Smooth muscle cell (in vitro differentiated cells): ENCODE data around the gene PIGBOS1. TPM values are rescaled to one million over a fixed set of nuclear protein-coding genes. Genes with fewer than 3 reads are reported as not detected.

Source experiments
- DNase-seq: peaks from one replicate; lab custom pipeline; 2025; ENCODE audit not compliant: unreplicated experiment; lab: John Stamatoyannopoulos, UW
- H2AFZ ChIP-seq: fragments of 200-600 bp; sonication (generic); 2 replicates; pipeline ENCODE4 v1.6.0; 2016; ENCODE audit warnings: antibody characterized with exemption, low read depth, mild to moderate bottlenecking
- H3F3A ChIP-seq: fragments of 200-600 bp; sonication (generic); 2 replicates; pipeline ENCODE4 v1.6.0; 2017; ENCODE audit warnings: antibody characterized with exemption, low read depth
- H3K27ac ChIP-seq: fragments of 200-600 bp; sonication (generic); 2 replicates; pipeline ENCODE4 v1.5.1; 2016; ENCODE audit warnings: low read depth, mild to moderate bottlenecking
- H3K27me3 ChIP-seq: fragments of 200-600 bp; sonication (generic); 2 replicates; pipeline ENCODE4 v1.6.1; 2016; ENCODE audit warnings: low read depth, mild to moderate bottlenecking
- H3K36me3 ChIP-seq: fragments of 200-600 bp; sonication (generic); 2 replicates; pipeline ENCODE4 v1.5.1; 2016; ENCODE audit warnings: low read depth
- H3K4me1 ChIP-seq: fragments of 200-600 bp; sonication (generic); 2 replicates; pipeline ENCODE4 v1.5.1; 2016; ENCODE audit warnings: low read depth
- H3K4me2 ChIP-seq: fragments of 200-600 bp; sonication (generic); 2 replicates; pipeline ENCODE4 v1.6.0; 2016; ENCODE audit warnings: mild to moderate bottlenecking
- H3K4me3 ChIP-seq: fragments of 200-600 bp; sonication (generic); 2 replicates; pipeline ENCODE4 v1.5.1; 2016; ENCODE audit warnings: mild to moderate bottlenecking
- H3K79me2 ChIP-seq: fragments of 200-600 bp; sonication (generic); 2 replicates; pipeline ENCODE4 v1.6.0; 2016; ENCODE audit warnings: low read depth, mild to moderate bottlenecking
- H3K9ac ChIP-seq: fragments of 200-600 bp; sonication (generic); 2 replicates; pipeline ENCODE4 v1.6.0; 2016; ENCODE audit warnings: low read depth
- H3K9me3 ChIP-seq: fragments of 200-600 bp; sonication (generic); replicated peaks from 2 replicates; pipeline ENCODE4 v1.5.1; 2016; ENCODE audit warnings: low read depth
- H4K20me1 ChIP-seq: fragments of 200-600 bp; sonication (generic); 2 replicates; pipeline ENCODE4 v1.6.0; 2016; ENCODE audit warnings: low read depth
- WGBS: methylation state at CpG from one replicate; pipeline ENCODE4 v1.1.7; 2016; ENCODE audit warnings: low lambda C conversion rate; 5-methylcytosine and 5-hydroxymethylcytosine counted together
- polyA plus RNA-seq: library from polyadenylated mRNA; unstranded; fragments of >200 nt; fragmentation: Nextera tagmentation; extraction: Ambion mirVana; gene quantifications from 2 replicates; pipeline ENCODE4 v1.2.1, GENCODE V29; 2016
- total RNA-seq: library from RNA; depleted of rRNA; stranded (reverse); fragments of >200 nt; gene quantifications from 2 replicates; pipeline ENCODE4 v1.2.3, GENCODE V29; 2014
- TF ChIP-seq, protein P1 (sequence below): fragments of 200-600 bp; sonication (generic); IDR thresholded peaks from 2 replicates; pipeline ENCODE4 v1.5.1; 2017; ENCODE audit warnings: borderline replicate concordance, mild to moderate bottlenecking, antibody characterized with exemption; ENCODE audit not compliant: insufficient read depth, poor library complexity, severe bottlenecking

PIGBOS1 gene
- total and polyA plus RNA-seq, 2 experiments from 2014 or later: 14.6 to 25.0 TPM

DNA sequence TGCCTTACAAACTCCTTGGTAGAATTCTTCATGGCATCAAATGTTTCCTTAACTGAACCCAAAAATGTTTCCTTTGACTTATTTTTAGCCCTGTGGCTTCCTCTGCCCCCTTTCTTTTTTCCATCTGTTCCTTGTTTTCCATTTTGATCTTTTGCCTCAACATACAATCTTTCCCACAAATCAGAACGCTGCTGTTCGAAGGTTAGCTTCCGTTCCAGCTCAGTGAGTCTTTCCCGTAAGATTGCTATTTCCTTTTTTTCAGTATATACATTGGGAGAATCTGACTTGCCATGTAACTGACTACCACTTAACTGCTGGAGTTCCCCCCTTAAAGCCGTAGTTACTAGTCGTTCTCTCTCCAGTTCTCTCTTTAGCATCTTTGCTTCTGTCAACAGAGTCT is 41.3 kb upstream of the PIGBOS1 start:
- no peak for DNase-seq
- H3K4me1 ChIP-seq: no peaks in the 10 kb centered on the region
- WGBS: 80% methylated on average over 6 of the region's 6 CpGs
- no peaks in the 10 kb centered on the region for H3F3A ChIP-seq
- H3K79me2 ChIP-seq: no peaks in the 10 kb centered on the region
- no peak overlapping the region for H3K4me2 ChIP-seq
- H2AFZ ChIP-seq: no peak overlapping the region
- TF ChIP-seq, protein P1, sequence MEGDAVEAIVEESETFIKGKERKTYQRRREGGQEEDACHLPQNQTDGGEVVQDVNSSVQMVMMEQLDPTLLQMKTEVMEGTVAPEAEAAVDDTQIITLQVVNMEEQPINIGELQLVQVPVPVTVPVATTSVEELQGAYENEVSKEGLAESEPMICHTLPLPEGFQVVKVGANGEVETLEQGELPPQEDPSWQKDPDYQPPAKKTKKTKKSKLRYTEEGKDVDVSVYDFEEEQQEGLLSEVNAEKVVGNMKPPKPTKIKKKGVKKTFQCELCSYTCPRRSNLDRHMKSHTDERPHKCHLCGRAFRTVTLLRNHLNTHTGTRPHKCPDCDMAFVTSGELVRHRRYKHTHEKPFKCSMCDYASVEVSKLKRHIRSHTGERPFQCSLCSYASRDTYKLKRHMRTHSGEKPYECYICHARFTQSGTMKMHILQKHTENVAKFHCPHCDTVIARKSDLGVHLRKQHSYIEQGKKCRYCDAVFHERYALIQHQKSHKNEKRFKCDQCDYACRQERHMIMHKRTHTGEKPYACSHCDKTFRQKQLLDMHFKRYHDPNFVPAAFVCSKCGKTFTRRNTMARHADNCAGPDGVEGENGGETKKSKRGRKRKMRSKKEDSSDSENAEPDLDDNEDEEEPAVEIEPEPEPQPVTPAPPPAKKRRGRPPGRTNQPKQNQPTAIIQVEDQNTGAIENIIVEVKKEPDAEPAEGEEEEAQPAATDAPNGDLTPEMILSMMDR: no peak
- peaks cover 7% of the 10 kb centered on the region for H3K36me3 ChIP-seq
- no peak overlapping the region for H3K9ac ChIP-seq
- H3K9me3 ChIP-seq: no peaks in the 10 kb centered on the region
- H3K4me3 ChIP-seq: no peak overlapping the region
- H3K27ac ChIP-seq: no peak overlapping the region
- no peaks in the 10 kb centered on the region for H3K27me3 ChIP-seq
- no peaks in the 10 kb centered on the region for H4K20me1 ChIP-seq

DNA sequence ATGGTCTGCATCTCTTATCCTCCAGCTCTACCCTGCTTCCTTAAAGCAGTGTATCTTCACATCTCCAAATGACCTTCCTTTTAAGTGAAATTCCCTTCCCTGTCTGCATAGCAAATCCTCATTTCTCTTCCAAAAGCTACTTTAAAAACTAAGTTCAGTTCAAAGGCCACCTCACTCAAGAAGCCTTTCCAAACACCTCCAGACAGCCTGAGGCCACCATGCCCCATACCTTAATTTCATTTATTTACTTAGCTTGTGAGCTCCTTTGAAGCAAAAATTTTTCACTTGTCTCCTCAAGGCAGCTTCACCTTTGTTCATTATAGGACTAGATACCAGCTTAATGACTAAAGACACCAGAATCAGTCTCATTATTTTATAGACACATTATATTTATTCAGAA is 39.5 kb upstream of the PIGBOS1 start:
- H3K4me1 ChIP-seq: no peaks in the 10 kb centered on the region
- no peaks in the 10 kb centered on the region for H3K27me3 ChIP-seq
- H2AFZ ChIP-seq: no peak overlapping the region
- TF ChIP-seq, protein P1: no peak
- H4K20me1 ChIP-seq: no peaks in the 10 kb centered on the region
- H3F3A ChIP-seq: no peaks in the 10 kb centered on the region
- H3K27ac ChIP-seq: no peak overlapping the region
- H3K9me3 ChIP-seq: no peaks in the 10 kb centered on the region
- H3K79me2 ChIP-seq: no peaks in the 10 kb centered on the region
- no peak overlapping the region for H3K4me3 ChIP-seq
- no peak overlapping the region for H3K9ac ChIP-seq
- peaks cover 7% of the 10 kb centered on the region for H3K36me3 ChIP-seq
- no peak overlapping the region for H3K4me2 ChIP-seq
- DNase-seq: no peak

DNA sequence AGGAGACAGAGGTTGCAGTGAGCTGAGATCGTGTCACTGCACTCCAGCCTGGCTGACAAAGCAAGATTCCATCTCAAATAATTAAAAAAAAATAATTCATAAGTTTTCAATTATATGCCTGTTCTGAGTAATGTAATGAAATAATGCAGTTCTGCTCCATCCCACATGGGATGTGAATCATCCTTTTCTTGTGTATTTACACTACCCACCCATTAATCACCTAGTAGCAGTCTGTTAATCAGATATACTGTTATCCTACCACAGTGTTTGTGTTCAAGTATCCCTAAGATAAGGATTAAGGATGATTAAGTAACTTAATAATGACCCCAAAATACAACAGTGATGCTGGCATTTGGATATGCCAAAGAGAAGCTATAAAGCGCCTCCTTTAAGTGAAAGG is 38.9 kb upstream of the PIGBOS1 start:
- Histone ChIP-seq H2AFZ (no peak overlapping the region), H3K36me3 (peaks cover 7% of the 10 kb centered on the region), H3K4me1 (no peaks in the 10 kb centered on the region), H3K4me2 (no peak overlapping the region), H3F3A (no peaks in the 10 kb centered on the region), H4K20me1 (no peaks in the 10 kb centered on the region), H3K9me3 (no peaks in the 10 kb centered on the region), H3K79me2 (no peaks in the 10 kb centered on the region), H3K9ac (no peak overlapping the region), H3K4me3 (no peak overlapping the region), H3K27ac (no peak overlapping the region), H3K27me3 (no peaks in the 10 kb centered on the region)
- TF ChIP-seq, protein P1: no peak
- WGBS: 100% methylated on average over 2 of the region's 2 CpGs
- DNase-seq: no peak

DNA sequence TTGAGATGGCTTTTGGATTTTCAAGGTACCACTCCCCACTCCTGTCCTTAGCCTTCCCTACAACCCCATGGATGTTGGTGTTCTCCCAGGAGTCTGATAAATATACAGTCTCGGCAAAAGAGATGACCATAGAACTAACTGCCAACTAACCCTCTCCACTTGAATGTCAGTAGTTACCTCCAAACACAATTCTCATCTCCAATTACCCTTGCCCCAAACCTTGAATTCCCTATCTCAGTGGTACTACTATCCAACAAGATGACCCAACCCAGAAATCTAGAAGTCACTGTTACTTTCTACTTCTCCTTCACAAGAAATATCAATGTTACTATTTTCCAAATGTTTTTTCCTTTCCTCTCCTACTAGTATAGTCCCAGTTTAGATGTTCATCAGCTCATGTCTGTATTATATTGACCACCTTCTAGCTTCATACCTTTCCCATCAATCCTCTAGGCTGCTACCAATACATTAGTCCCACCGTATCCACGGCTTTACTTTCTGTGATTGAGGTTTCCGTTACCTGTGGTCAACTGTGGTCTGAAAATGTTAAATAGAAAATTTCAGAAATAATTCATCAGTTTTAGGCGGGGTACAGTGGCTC is 38.2 kb upstream of the PIGBOS1 start:
- no peaks in the 10 kb centered on the region for H3K79me2 ChIP-seq
- TF ChIP-seq, protein P1: no peak
- no peak overlapping the region for H3K27ac ChIP-seq
- H3K36me3 ChIP-seq: peaks cover 7% of the 10 kb centered on the region
- no peaks in the 10 kb centered on the region for H4K20me1 ChIP-seq
- H3K9me3 ChIP-seq: no peaks in the 10 kb centered on the region
- no peak overlapping the region for H3K4me2 ChIP-seq
- no peak overlapping the region for H3K4me3 ChIP-seq
- no peaks in the 10 kb centered on the region for H3K27me3 ChIP-seq
- no peaks in the 10 kb centered on the region for H3K4me1 ChIP-seq
- H2AFZ ChIP-seq: no peak overlapping the region
- no peak overlapping the region for H3K9ac ChIP-seq
- DNase-seq: no peak
- H3F3A ChIP-seq: no peaks in the 10 kb centered on the region
- 98% methylated on average over 5 of the region's 5 CpGs for WGBS
